Ovary (tissue), 3 donors: Measurements from ENCODE around the gene LGALS1.

ENCODE experiments used
- POLR2A ChIP-seq: fragments of 450-650 bp; IDR thresholded peaks from one replicate; pipeline ENCODE4 v1.6.1; 2017; ENCODE audit warnings: antibody characterized with exemption, mild to moderate bottlenecking, moderate library complexity
- TF ChIP-seq, protein P1 (sequence below), 3 donors: fragments of 450-650 bp in 2 of 3; fragments of 200-600 bp in 1 of 3; IDR thresholded peaks; one replicate each; pipeline versions ENCODE4 v1.5.1 to v1.8.0; 2016 to 2022; ENCODE audit warnings: antibody characterized with exemption in 3 of 3, mild to moderate bottlenecking in 1 of 3
- donor health status: DM: no; HTN: no; CAD: no.

DNA sequence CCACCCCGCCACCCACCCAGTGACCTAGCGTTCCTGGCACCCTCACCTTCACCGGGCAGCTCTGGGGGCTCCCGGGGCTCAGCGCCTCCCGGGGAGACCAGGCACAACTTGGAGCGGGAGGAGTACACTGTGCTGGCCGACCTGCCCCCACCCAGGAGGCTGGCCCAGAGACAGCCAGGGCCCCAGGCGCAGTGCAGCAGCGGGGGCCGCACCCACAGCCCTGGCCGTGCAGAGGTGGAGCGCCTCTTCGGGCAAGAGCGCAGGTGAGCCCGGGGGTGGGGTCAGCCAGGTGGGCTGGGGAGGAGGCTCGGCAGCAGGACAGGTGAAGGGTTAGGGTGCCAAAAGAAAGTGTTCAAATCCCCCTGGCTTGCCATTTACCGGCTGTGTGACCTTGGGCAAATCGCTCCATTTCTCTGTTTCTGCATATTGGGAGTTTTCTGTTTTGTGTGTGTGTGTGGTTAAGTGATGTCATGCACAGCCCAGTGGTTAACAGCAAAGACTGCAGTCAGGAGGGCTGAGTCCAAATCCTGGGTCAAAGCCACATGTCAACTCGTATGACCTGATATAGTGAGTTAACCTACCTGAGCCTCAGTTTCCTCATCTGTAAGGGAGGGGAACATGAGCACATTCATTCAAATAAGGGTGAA, 50.9 kb downstream of the LGALS1 start:
- TF ChIP-seq, protein P1, sequence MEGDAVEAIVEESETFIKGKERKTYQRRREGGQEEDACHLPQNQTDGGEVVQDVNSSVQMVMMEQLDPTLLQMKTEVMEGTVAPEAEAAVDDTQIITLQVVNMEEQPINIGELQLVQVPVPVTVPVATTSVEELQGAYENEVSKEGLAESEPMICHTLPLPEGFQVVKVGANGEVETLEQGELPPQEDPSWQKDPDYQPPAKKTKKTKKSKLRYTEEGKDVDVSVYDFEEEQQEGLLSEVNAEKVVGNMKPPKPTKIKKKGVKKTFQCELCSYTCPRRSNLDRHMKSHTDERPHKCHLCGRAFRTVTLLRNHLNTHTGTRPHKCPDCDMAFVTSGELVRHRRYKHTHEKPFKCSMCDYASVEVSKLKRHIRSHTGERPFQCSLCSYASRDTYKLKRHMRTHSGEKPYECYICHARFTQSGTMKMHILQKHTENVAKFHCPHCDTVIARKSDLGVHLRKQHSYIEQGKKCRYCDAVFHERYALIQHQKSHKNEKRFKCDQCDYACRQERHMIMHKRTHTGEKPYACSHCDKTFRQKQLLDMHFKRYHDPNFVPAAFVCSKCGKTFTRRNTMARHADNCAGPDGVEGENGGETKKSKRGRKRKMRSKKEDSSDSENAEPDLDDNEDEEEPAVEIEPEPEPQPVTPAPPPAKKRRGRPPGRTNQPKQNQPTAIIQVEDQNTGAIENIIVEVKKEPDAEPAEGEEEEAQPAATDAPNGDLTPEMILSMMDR (IDR thresholded peaks at IDR 0.05), result peak in 1 of 3 donors; percentile 11
- no peak for TF ChIP-seq POLR2A
